ENCODE measurements around the gene TTC4. TPM values are rescaled to one million over a fixed set of nuclear protein-coding genes. Genes with fewer than 3 reads are reported as not detected.
A peak's percentile ranks its signal among the peaks of the same experiment; 100 is the strongest.

Gene TTC4, protein sequence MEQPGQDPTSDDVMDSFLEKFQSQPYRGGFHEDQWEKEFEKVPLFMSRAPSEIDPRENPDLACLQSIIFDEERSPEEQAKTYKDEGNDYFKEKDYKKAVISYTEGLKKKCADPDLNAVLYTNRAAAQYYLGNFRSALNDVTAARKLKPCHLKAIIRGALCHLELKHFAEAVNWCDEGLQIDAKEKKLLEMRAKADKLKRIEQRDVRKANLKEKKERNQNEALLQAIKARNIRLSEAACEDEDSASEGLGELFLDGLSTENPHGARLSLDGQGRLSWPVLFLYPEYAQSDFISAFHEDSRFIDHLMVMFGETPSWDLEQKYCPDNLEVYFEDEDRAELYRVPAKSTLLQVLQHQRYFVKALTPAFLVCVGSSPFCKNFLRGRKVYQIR
- polyA plus RNA-seq (ENCODE audit: low read depth in 6 of 6) = 10 to 100 TPM; 16.4 to 31.9 (median 20.8) TPM

- Mint-ChIP-seq H3K4me3 (peak within 1 kb of the TSS; percentile 74 to 95 (median 90)), H3K27me3 (peaks cover 0 to 7% (median 0%) of the 10 kb centered on the region in 3 donors), H3K9me3 (no peaks in the 10 kb centered on the region), H3K4me1 (peaks cover 16 to 36% (median 31%) of the 10 kb centered on the region in 3 donors), H3K36me3 (peaks cover 7 to 10% of the 10 kb centered on the region in 2 donors), H3K27ac (peak within 1 kb of the TSS; percentile 2 to 97 (median 90))
- DNase-seq = peak; percentile 81
- peak; percentile 95 to 98 for ATAC-seq (ENCODE audit: low read depth in 2 of 2)
Observed at GRCh38 chr1:54715493-54716298, at the start of gene TTC4. Gene TTC4 (plus strand): TSS chr1:54715861. CDS start chr1:54715909, 48 bp downstream.

DNA sequence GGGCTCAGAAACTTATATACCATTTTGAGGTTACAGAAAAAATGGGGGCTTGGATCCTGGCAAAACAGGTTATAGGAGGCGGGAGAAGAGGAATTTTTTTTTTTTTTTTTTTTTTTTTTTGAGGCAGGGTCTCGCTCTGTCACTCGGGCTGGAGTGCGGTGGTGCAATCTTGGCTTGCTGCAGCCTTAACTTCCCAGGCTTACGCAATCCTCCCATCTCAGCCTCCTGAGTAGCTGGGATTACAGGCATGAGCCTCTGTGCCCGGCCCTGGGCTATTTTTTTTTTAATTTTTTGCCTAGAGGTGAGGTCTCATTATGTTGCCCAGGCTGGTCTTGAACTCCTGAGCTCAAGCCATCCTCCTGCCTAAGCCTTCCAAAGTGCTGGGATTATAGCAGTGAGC lies 49.3 kb upstream of the TTC4 start:
- H3K27ac Mint-ChIP-seq = no peak overlapping the region
- no peak for ATAC-seq (ENCODE audit: low read depth in 2 of 2)
- H3K9me3 Mint-ChIP-seq = peaks cover 0 to 7% (median 1%) of the 10 kb centered on the region in 7 donors
- H3K36me3 Mint-ChIP-seq = peaks cover 0 to 11% of the 10 kb centered on the region in 2 donors
- no peak overlapping the region for H3K4me3 Mint-ChIP-seq
- peaks cover 6 to 31% (median 20%) of the 10 kb centered on the region in 3 donors for H3K27me3 Mint-ChIP-seq
- no peaks in the 10 kb centered on the region for H3K4me1 Mint-ChIP-seq
- DNase-seq = no peak

- Mint-ChIP-seq H3K27me3 (peaks cover 14 to 31% (median 24%) of the 10 kb centered on the region in 3 donors), H3K4me1 (no peaks in the 10 kb centered on the region), H3K9me3 (peaks cover 0 to 7% (median 1%) of the 10 kb centered on the region in 7 donors), H3K27ac (no peak overlapping the region), H3K36me3 (peaks cover 0 to 11% of the 10 kb centered on the region in 2 donors), H3K4me3 (peak overlapping the region in 1 of 8 donors; percentile 57)
- ATAC-seq (ENCODE audit: low read depth in 2 of 2) (no peak), DNase-seq (no peak)
Observed at GRCh38 chr1:54667797-54668196, 47.9 kb upstream of the TTC4 start.

DNA sequence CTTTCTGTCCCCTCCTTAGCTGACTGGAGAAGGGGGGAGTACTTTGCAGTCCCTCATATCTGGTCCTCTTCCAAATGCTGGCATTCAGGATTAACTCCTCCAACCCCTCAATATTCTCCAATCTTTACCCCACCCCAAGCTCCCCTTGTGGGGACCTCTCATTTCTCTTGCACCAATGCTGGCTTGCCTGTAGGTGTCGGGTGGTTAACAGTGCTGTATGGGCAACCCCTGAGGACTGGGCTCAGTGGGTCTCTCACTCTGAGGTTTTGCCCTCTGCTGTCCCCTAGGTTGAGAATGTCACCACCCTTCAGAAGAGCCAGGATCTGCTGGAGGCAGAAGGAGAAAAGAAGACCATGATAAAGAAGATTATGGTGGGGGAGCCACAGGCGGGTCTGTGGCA lies 47.1 kb upstream of the TTC4 start:
- peaks cover 0 to 8% (median 1%) of the 10 kb centered on the region in 7 donors for H3K9me3 Mint-ChIP-seq
- no peak overlapping the region for H3K4me3 Mint-ChIP-seq
- H3K36me3 Mint-ChIP-seq = peaks cover 0 to 11% of the 10 kb centered on the region in 2 donors
- no peak for DNase-seq
- H3K27ac Mint-ChIP-seq = no peak overlapping the region
- no peak for ATAC-seq (ENCODE audit: low read depth in 2 of 2)
- H3K27me3 Mint-ChIP-seq = peaks cover 14 to 31% (median 24%) of the 10 kb centered on the region in 3 donors
- no peaks in the 10 kb centered on the region for H3K4me1 Mint-ChIP-seq

DNA sequence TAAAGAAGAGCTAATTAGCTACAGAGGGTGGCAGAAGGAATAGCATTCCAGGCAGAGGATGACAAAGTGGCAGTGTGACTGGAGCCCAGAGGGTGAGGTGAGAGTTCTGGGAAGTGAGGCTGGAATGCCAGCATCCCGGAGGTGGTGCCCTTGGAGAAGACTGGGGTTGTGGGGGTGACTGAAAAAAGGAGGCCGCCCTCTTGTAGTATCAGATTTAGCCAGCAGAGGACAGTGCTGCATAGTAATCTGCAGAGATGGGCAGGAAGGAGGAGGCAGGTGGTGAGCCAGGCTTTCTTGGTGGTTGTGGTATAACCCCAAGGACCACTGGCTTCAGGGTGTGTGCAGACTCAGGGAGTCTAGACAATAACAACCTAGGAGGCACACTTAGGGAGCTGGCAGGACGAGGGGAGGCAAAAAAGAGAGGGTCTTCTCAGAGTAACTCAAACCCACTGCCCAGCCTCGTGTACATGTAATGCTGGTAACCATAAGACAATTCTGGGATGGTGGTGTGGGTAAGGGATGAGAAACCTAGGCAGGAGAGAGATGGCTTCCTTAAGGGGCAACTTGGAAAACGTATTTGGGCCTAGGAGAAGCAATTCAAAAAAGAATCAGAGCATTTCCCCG lies 43.6 kb upstream of the TTC4 start:
- H3K9me3 Mint-ChIP-seq = peaks cover 0 to 10% (median 1%) of the 10 kb centered on the region in 7 donors
- ATAC-seq (ENCODE audit: low read depth in 2 of 2) = peak in 1 of 2 donors; percentile 30
- H3K27ac Mint-ChIP-seq = peak overlapping the region in 2 of 6 donors; percentile 11 to 68
- no peak overlapping the region for H3K4me3 Mint-ChIP-seq
- DNase-seq = peak; percentile 12
- H3K27me3 Mint-ChIP-seq = peaks cover 0 to 8% (median 6%) of the 10 kb centered on the region in 3 donors
- no peaks in the 10 kb centered on the region for H3K4me1 Mint-ChIP-seq
- no peaks in the 10 kb centered on the region for H3K36me3 Mint-ChIP-seq

DNA sequence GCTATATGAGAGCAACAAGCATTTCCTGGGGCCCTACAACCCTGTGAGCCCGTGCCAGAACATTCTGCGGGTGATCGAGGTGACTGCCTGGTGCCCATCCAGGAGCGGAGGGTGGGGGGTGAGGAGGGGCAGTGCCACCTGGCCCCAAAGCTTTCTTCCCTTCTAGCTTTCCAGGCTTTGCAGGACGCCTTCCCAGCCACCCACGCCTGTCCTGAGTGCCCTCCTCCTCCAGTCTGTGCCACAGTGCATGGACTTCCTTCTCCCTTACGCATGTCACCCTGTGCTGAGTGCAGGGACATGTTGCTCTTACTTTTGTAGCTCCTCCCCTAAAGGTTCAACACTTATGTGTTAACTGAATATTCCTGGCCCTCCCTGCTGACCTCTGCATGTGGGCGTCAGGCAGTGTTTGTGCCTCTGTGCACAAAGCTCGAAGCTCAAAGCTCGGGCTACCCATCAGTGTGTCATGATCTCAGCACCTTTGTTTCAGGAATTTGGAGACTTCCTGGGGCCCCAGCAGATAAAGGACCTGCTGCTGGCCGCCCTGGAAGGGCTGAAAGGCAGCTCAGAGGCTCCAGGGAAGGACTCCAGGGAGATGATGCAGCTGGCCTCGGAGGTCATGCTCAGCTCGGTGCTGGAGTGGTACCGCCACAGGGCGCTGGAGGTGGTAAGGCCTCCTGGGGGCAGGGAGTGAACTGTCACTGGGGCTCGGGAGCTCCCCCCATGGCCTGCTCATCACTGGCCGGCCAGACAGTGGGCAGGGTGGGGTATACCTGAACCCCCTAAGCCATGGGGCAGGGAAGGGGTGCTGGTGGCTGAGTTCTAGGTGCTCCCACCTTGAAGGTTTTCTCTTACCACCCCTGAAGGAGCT lies 36.7 kb upstream of the TTC4 start:
- DNase-seq (no peak), ATAC-seq (ENCODE audit: low read depth in 2 of 2) (no peak)
- no peaks in the 10 kb centered on the region for H3K4me1 Mint-ChIP-seq
- peak overlapping the region in 1 of 6 donors; percentile 41 for H3K27ac Mint-ChIP-seq
- peaks cover 0 to 5% (median 0%) of the 10 kb centered on the region in 3 donors for H3K27me3 Mint-ChIP-seq
- H3K36me3 Mint-ChIP-seq = no peaks in the 10 kb centered on the region
- no peak overlapping the region for H3K4me3 Mint-ChIP-seq
- peaks cover 0 to 1% (median 0%) of the 10 kb centered on the region in 7 donors for H3K9me3 Mint-ChIP-seq

GRCh38 chr1:54679706-54680105 lies 36.0 kb upstream of the TTC4 start:
- H3K9me3 Mint-ChIP-seq = no peaks in the 10 kb centered on the region
- H3K4me3 Mint-ChIP-seq = no peak overlapping the region
- no peak for DNase-seq
- no peak for ATAC-seq (ENCODE audit: low read depth in 2 of 2)
- H3K27ac Mint-ChIP-seq = peak overlapping the region in 1 of 6 donors; percentile 61
- no peaks in the 10 kb centered on the region for H3K4me1 Mint-ChIP-seq
- no peaks in the 10 kb centered on the region for H3K36me3 Mint-ChIP-seq
- H3K27me3 Mint-ChIP-seq = peaks cover 0 to 5% (median 0%) of the 10 kb centered on the region in 3 donors

- Mint-ChIP-seq H3K27me3 (peaks cover 0 to 5% (median 0%) of the 10 kb centered on the region in 3 donors), H3K27ac (peak overlapping the region in 1 of 6 donors; percentile 27), H3K4me1 (no peaks in the 10 kb centered on the region), H3K36me3 (no peaks in the 10 kb centered on the region), H3K9me3 (no peaks in the 10 kb centered on the region), H3K4me3 (no peak overlapping the region)
- no peak for DNase-seq
- ATAC-seq (ENCODE audit: low read depth in 2 of 2) = no peak
Observed at GRCh38 chr1:54680387-54680786, 35.3 kb upstream of the TTC4 start.

DNA sequence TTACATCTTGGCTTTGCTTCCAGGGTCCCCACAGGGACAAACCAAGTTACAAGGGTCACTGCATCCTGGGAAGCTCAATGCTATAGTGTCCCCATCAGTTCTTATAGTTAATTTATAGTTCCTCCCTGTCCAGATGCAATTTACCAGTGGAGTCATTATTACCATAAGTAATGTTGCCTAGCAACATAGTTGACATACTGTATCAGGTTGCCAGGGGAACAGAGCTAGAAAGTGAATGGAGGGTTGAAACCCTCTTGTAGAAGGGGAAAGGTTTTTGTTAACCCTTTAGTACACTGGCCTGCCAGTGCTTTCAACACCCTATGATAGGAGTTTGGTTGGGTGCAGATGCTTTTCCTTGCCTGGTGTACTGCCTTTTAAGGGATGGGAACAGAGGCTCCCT lies 34.3 kb upstream of the TTC4 start:
- ATAC-seq (ENCODE audit: low read depth in 2 of 2) (peak; percentile 25 to 48), DNase-seq (no peak)
- Mint-ChIP-seq H3K4me1 (no peaks in the 10 kb centered on the region), H3K27me3 (peaks cover 0 to 5% (median 0%) of the 10 kb centered on the region in 3 donors), H3K4me3 (no peak overlapping the region), H3K27ac (no peak overlapping the region), H3K9me3 (no peaks in the 10 kb centered on the region), H3K36me3 (no peaks in the 10 kb centered on the region)

DNA sequence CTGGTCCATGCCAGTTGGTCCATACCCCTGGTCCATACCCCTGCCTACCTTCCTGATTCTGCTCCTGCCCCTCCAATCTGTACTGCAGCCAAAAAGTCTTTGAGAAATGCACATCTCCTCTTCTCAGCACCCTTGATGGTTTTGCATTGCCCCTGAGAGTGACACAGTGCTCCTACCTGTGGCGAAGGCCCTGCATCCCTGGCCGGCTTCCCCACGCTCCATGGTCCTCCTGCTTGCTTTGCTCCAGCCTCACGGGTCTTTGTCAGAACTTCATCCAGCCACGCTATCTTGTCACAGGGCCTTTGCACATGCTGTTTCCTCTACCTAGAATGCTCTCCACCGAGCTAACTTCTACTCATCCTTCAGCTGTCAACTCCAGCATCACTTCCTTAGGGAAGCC lies 32.2 kb upstream of the TTC4 start:
- DNase-seq (no peak), ATAC-seq (ENCODE audit: low read depth in 2 of 2) (no peak)
- H3K27ac Mint-ChIP-seq = peak overlapping the region in 1 of 6 donors; percentile 67
- H3K4me3 Mint-ChIP-seq = no peak overlapping the region
- H3K9me3 Mint-ChIP-seq = no peaks in the 10 kb centered on the region
- H3K36me3 Mint-ChIP-seq = no peaks in the 10 kb centered on the region
- H3K4me1 Mint-ChIP-seq = no peaks in the 10 kb centered on the region
- peaks cover 0 to 6% (median under 1%) of the 10 kb centered on the region in 3 donors for H3K27me3 Mint-ChIP-seq

GRCh38 chr1:54685335-54685905 lies 30.2 kb upstream of the TTC4 start:
- DNase-seq = no peak
- Mint-ChIP-seq H3K4me3 (no peak overlapping the region), H3K4me1 (no peaks in the 10 kb centered on the region), H3K27ac (peak overlapping the region in 1 of 6 donors; percentile 76), H3K9me3 (peaks cover 0 to 2% (median 0%) of the 10 kb centered on the region in 7 donors), H3K36me3 (no peaks in the 10 kb centered on the region), H3K27me3 (peaks cover 0 to 9% (median 8%) of the 10 kb centered on the region in 3 donors)
- ATAC-seq (ENCODE audit: low read depth in 2 of 2) = no peak

DNA sequence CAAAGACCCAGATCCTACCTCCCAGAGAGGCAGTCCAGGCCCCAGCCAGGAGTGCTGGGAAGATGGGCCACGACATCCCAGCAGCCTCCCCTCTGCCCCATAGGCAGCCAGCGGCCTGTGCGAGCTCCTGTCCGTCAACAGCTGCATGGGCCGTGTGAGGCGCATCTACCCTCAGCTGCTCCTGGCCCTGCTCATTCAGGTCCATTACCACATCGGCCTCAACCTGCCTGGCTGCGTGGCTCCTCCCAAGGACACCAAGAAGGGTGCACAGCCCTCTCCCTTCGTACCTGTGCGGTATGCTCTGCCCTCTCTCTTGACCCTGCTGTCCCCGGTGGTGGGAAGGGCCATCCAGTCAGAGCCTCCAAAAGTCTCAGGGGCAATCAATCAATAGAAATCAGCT lies 29.5 kb upstream of the TTC4 start:
- ATAC-seq (ENCODE audit: low read depth in 2 of 2) (no peak), DNase-seq (no peak)
- Mint-ChIP-seq H3K9me3 (peaks cover 0 to 2% (median 0%) of the 10 kb centered on the region in 7 donors), H3K27me3 (peaks cover 0 to 9% (median 8%) of the 10 kb centered on the region in 3 donors), H3K36me3 (no peaks in the 10 kb centered on the region), H3K4me1 (no peaks in the 10 kb centered on the region), H3K27ac (no peak overlapping the region), H3K4me3 (no peak overlapping the region)
